IMR-90 (cell line): ENCODE results near the gene HDAC9. TPM values are rescaled to one million over a fixed set of nuclear protein-coding genes. Genes with fewer than 3 reads are reported as not detected.

ENCODE experiments used
- ATAC-seq: fragments of 200-7000 bp; cut with Tn5 transposase; 2 replicates; pipeline ENCODE4 v1.9.1; 2020; ENCODE audit warnings: low read depth, mild to moderate bottlenecking, moderate library complexity
- BruUV-seq: library from RNA; stranded (reverse); fragments of 400-500 nt; replicated peaks from 2 replicates; lab custom pipeline; 2021; lab: Mats Ljungman, UMichigan
- CTCF ChIA-PET: fragments of 300-600 bp; formaldehyde crosslinking; extraction: SDS; loops from one replicate; lab custom pipeline; 2021; ENCODE audit warnings: antibody characterized with exemption; lab: Yijun Ruan, JAX
- POLR2A ChIA-PET: fragments of 300-600 bp; sonication (Branson Sonifier 250); formaldehyde crosslinking; loops from one replicate; lab custom pipeline; 2022; ENCODE audit warnings: antibody characterized with exemption; ENCODE audit not compliant: unreplicated experiment; lab: Charles Lee
- DNase-seq: peaks from one replicate; pipeline ENCODE4 v3.0.0; 2013
- H2AFZ ChIP-seq: replicated peaks from 2 replicates; pipeline ENCODE3; 2013; ENCODE audit warnings: low read length, mild to moderate bottlenecking; ENCODE audit not compliant: poor library complexity
- H2AK5ac ChIP-seq: 2 replicates; pipeline ENCODE4 v1.6.1; 2013; ENCODE audit warnings: low read depth, low read length, inconsistent platforms
- H2AK9ac ChIP-seq: replicated peaks from 2 replicates; pipeline ENCODE3; 2013; ENCODE audit warnings: mild to moderate bottlenecking, low read depth, low read length, moderate library complexity; ENCODE audit not compliant: poor library complexity
- H2BK120ac ChIP-seq: 2 replicates; pipeline ENCODE4 v1.6.1; 2013; ENCODE audit warnings: low read depth, low read length, inconsistent platforms
- H2BK15ac ChIP-seq: 3 replicates; pipeline ENCODE4 v1.6.1; 2013; ENCODE audit warnings: low read depth, low read length, inconsistent platforms
- H2BK20ac ChIP-seq: 2 replicates; pipeline ENCODE4 v1.6.1; 2013; ENCODE audit warnings: low read depth, mild to moderate bottlenecking, inconsistent platforms, low read length, moderate library complexity
- H2BK5ac ChIP-seq: 2 replicates; pipeline ENCODE4 v1.6.1; 2013; ENCODE audit warnings: mild to moderate bottlenecking, low read depth, low read length, inconsistent platforms; ENCODE audit not compliant: poor library complexity, severe bottlenecking
- H3K14ac ChIP-seq: replicated peaks from 2 replicates; pipeline ENCODE4 v1.6.1; 2013; ENCODE audit warnings: low read depth, low read length, inconsistent platforms
- H3K18ac ChIP-seq: 2 replicates; pipeline ENCODE4 v1.6.1; 2013; ENCODE audit warnings: low read depth, low read length, control low read depth
- H3K23ac ChIP-seq: 2 replicates; pipeline ENCODE4 v1.6.1; 2013; ENCODE audit warnings: low read depth, low read length, inconsistent platforms
- H3K27ac ChIP-seq: 2 replicates; pipeline ENCODE4 v1.5.1; 2013; ENCODE audit warnings: mild to moderate bottlenecking, control low read depth, low read length; ENCODE audit not compliant: insufficient read depth
- H3K27me3 ChIP-seq: 2 replicates; pipeline ENCODE4 v1.6.1; 2013; ENCODE audit warnings: low read length; ENCODE audit not compliant: control insufficient read depth, insufficient read depth
- H3K36me3 ChIP-seq: 2 replicates; pipeline ENCODE4 v1.6.1; 2013; ENCODE audit warnings: low read length, mixed read lengths; ENCODE audit not compliant: control insufficient read depth, insufficient read depth
- H3K4ac ChIP-seq: 2 replicates; pipeline ENCODE4 v1.6.1; 2013; ENCODE audit warnings: low read depth, low read length, inconsistent platforms
- H3K4me1 ChIP-seq: 2 replicates; pipeline ENCODE4 v1.6.1; 2013; ENCODE audit warnings: low read length, mixed read lengths; ENCODE audit not compliant: control insufficient read depth, insufficient read depth
- H3K4me2 ChIP-seq: 2 replicates; pipeline ENCODE4 v1.6.1; 2013; ENCODE audit warnings: low read depth, mild to moderate bottlenecking, control low read depth, low read length, moderate library complexity
- H3K4me3 ChIP-seq: 2 replicates; pipeline ENCODE4 v1.5.1; 2013; ENCODE audit warnings: low read depth, mild to moderate bottlenecking, control low read depth, low read length, moderate library complexity; ENCODE audit not compliant: insufficient read depth
- H3K56ac ChIP-seq: 2 replicates; pipeline ENCODE4 v1.6.1; 2013; ENCODE audit warnings: low read length, inconsistent platforms; ENCODE audit not compliant: insufficient read depth; ENCODE audit errors: extremely low read depth
- H3K79me1 ChIP-seq, 2 experiments: 2 replicates each; pipeline ENCODE4 v1.6.1; 2013; ENCODE audit warnings: low read length in 2 of 2, inconsistent platforms in 1 of 2, low read depth in 1 of 2
- H3K9ac ChIP-seq: 2 replicates; pipeline ENCODE4 v1.6.1; 2013; ENCODE audit warnings: low read depth, low read length, control low read depth
- H3K9me1 ChIP-seq: 2 replicates; pipeline ENCODE4 v1.6.1; 2013; ENCODE audit warnings: low read length, inconsistent platforms; ENCODE audit not compliant: insufficient read depth
- H3K9me3 ChIP-seq: 2 replicates; pipeline ENCODE4 v1.6.1; 2013; ENCODE audit warnings: low read length; ENCODE audit not compliant: control insufficient read depth, insufficient read depth
- H4K20me1 ChIP-seq: 2 replicates; pipeline ENCODE4 v1.6.1; 2013; ENCODE audit warnings: low read length, inconsistent platforms; ENCODE audit not compliant: insufficient read depth
- H4K5ac ChIP-seq: 2 replicates; pipeline ENCODE4 v1.6.1; 2013; ENCODE audit warnings: mild to moderate bottlenecking, low read depth, low read length, control low read depth
- H4K8ac ChIP-seq, 2 experiments: 2 replicates each; pipeline ENCODE4 v1.6.1; 2013; ENCODE audit warnings: low read depth in 2 of 2, low read length in 2 of 2, control low read depth in 1 of 2, inconsistent platforms in 1 of 2
- H4K91ac ChIP-seq: 2 replicates; pipeline ENCODE4 v1.6.1; 2013; ENCODE audit warnings: low read depth, low read length, inconsistent platforms; ENCODE audit not compliant: insufficient read depth
- CHD1 ChIP-seq: IDR thresholded peaks from 2 replicates; pipeline ENCODE4 v1.6.1; 2012; ENCODE audit warnings: low read depth, low read length, improper control_type of control experiment
- FOS ChIP-seq: fragments of 150-350 bp; IDR thresholded peaks from 2 replicates; pipeline ENCODE4 v1.6.1; 2016; ENCODE audit warnings: low read depth, low read length
- MAFK ChIP-seq: IDR thresholded peaks from 2 replicates; pipeline ENCODE4 v1.6.1; 2012; ENCODE audit warnings: low read depth, low read length, improper control_type of control experiment
- RAD21 ChIP-seq: IDR thresholded peaks from 2 replicates; pipeline ENCODE4 v1.6.1; 2012; ENCODE audit warnings: low read length, improper control_type of control experiment
- RFX5 ChIP-seq: IDR thresholded peaks from 2 replicates; pipeline ENCODE4 v1.8.0; 2012; ENCODE audit warnings: low read depth, mild to moderate bottlenecking, low read length, moderate library complexity
- WGBS, 2 experiments: methylation state at CpG; one replicate each; pipeline versions ENCODE4 v1.1.5 to v1.1.7; 2013; ENCODE audit warnings: missing lambda C conversion rate in 2 of 2; ENCODE audit not compliant: insufficient read length in 1 of 2; ENCODE audit errors: extremely low coverage in 2 of 2; 5-methylcytosine and 5-hydroxymethylcytosine counted together
- dilution Hi-C: fragments of 300-500 bp; cut with HindIII; formaldehyde crosslinking; loops from one replicate; pipeline ENCODE4 v1.14.3; 2018; ENCODE audit warnings: low sequenced_read_pairs; ENCODE audit not compliant: unreplicated experiment
- in situ Hi-C: fragments of 300-500 bp; cut with MboI; formaldehyde crosslinking; loops from 3 replicates; pipeline ENCODE4 v1.14.3; 2019; ENCODE audit warnings: low sequenced_read_pairs, inconsistent platforms, mixed read lengths
- intact Hi-C: fragments of 100-400 bp; cut with micrococcal nuclease; formaldehyde crosslinking; loops from 2 replicates; pipeline ENCODE4 v1.10.0; 2022
- polyA plus RNA-seq, 3 experiments: library from polyadenylated mRNA; depleted of rRNA; stranded (reverse); fragments of >200 nt; gene quantifications; 2 replicates each; pipeline ENCODE4 v1.2.3, GENCODE V29; 2012; ENCODE audit warnings: low replicate concordance in 1 of 3
- total RNA-seq: library from RNA; depleted of rRNA; stranded (reverse); fragments of >200 nt; gene quantifications from 2 replicates; pipeline ENCODE4 v1.2.3, GENCODE V29; 2012
- TF ChIP-seq, protein P1 (sequence below): conservative IDR thresholded peaks from 2 replicates; pipeline ENCODE4 v1.5.1; 2012; ENCODE audit warnings: mild to moderate bottlenecking, low read depth, low read length, improper control_type of control experiment
- TF ChIP-seq, protein P2 (sequence below): fragments of 150-350 bp; IDR thresholded peaks from 2 replicates; pipeline ENCODE4 v1.6.1; 2017; ENCODE audit warnings: mild to moderate bottlenecking, antibody characterized with exemption, low read length, low read depth
- TF ChIP-seq, protein P3 (sequence below): fragments of 150-350 bp; IDR thresholded peaks from 2 replicates; pipeline ENCODE4 v1.6.1; 2016; ENCODE audit warnings: low read depth, mild to moderate bottlenecking, low read length, moderate library complexity, borderline replicate concordance

Gene HDAC9
- total and polyA plus RNA-seq, 2 of the 4 experiments (the other 2 are of a cell fraction) = 4.3 to 24.7 TPM

DNA sequence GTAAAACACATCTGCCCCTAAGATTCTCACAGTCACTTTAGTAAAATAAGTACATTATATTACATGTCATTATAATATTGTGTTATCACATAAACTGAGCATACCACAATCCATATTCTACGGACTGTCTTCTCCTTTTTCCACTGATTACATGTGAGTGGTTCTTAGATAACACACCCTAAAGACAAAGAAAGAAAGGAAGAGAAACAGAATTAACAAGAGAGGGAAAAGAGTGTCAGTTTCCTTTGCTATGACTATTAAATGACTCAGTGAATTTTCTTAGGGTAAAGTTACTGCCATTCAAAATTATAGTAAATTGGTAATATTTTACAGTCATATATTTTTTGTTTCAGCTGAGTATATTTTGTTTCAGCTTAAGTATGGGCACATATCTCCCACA lies 353.6 kb downstream of the HDAC9 start:
- Histone ChIP-seq H3K9me1 (no peaks in the 10 kb centered on the region), H2AFZ (no peak overlapping the region), H3K4me2 (no peak overlapping the region), H3K9me3 (no peaks in the 10 kb centered on the region), H2BK15ac (no peak overlapping the region), H3K56ac (no peak overlapping the region), H3K4me3 (no peak overlapping the region), H3K18ac (no peak overlapping the region), H2AK5ac (no peak overlapping the region), H2AK9ac (no peak overlapping the region), H3K27ac (no peak overlapping the region), H3K79me1 (no peaks in the 10 kb centered on the region), H4K5ac (no peak overlapping the region), H2BK20ac (no peak overlapping the region), H3K27me3 (no peaks in the 10 kb centered on the region), H3K14ac (no peak overlapping the region), H2BK5ac (no peak overlapping the region), H3K4me1 (no peaks in the 10 kb centered on the region), H4K20me1 (no peaks in the 10 kb centered on the region), H3K23ac (no peak overlapping the region), H3K36me3 (no peaks in the 10 kb centered on the region), H4K91ac (no peak overlapping the region), H2BK120ac (no peak overlapping the region), H4K8ac (no peak overlapping the region), H3K4ac (no peak overlapping the region), H3K9ac (no peak overlapping the region)
- BruUV-seq = no TSS peak
- TF ChIP-seq, protein P1, sequence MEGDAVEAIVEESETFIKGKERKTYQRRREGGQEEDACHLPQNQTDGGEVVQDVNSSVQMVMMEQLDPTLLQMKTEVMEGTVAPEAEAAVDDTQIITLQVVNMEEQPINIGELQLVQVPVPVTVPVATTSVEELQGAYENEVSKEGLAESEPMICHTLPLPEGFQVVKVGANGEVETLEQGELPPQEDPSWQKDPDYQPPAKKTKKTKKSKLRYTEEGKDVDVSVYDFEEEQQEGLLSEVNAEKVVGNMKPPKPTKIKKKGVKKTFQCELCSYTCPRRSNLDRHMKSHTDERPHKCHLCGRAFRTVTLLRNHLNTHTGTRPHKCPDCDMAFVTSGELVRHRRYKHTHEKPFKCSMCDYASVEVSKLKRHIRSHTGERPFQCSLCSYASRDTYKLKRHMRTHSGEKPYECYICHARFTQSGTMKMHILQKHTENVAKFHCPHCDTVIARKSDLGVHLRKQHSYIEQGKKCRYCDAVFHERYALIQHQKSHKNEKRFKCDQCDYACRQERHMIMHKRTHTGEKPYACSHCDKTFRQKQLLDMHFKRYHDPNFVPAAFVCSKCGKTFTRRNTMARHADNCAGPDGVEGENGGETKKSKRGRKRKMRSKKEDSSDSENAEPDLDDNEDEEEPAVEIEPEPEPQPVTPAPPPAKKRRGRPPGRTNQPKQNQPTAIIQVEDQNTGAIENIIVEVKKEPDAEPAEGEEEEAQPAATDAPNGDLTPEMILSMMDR = no peak
- TF ChIP-seq, protein P2, sequence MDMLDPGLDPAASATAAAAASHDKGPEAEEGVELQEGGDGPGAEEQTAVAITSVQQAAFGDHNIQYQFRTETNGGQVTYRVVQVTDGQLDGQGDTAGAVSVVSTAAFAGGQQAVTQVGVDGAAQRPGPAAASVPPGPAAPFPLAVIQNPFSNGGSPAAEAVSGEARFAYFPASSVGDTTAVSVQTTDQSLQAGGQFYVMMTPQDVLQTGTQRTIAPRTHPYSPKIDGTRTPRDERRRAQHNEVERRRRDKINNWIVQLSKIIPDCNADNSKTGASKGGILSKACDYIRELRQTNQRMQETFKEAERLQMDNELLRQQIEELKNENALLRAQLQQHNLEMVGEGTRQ = no peak
- no peak for TF ChIP-seq CHD1
- no peak for TF ChIP-seq MAFK
- TF ChIP-seq RAD21 = no peak
- TF ChIP-seq FOS = no peak
- TF ChIP-seq, protein P3, sequence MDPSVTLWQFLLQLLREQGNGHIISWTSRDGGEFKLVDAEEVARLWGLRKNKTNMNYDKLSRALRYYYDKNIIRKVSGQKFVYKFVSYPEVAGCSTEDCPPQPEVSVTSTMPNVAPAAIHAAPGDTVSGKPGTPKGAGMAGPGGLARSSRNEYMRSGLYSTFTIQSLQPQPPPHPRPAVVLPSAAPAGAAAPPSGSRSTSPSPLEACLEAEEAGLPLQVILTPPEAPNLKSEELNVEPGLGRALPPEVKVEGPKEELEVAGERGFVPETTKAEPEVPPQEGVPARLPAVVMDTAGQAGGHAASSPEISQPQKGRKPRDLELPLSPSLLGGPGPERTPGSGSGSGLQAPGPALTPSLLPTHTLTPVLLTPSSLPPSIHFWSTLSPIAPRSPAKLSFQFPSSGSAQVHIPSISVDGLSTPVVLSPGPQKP = no peak
- TF ChIP-seq RFX5 = no peak
- intact Hi-C loops = no loop called here
- ChIA-PET CTCF (no interaction called here), POLR2A (no interaction called here)
- ATAC-seq (no peak), DNase-seq (no peak)
- no CpG with 5 or more reads among the region's 1 CpG for WGBS, 2 experiments
- dilution Hi-C loops = no loop called here
- in situ Hi-C loops = no loop called here
